HUDEP-2 (cell line): ENCODE data around the gene ACAD11.
"Not testable (repeated sequence)": the region's sequence is repeated elsewhere in the genome, so short reads cannot be mapped to it uniquely, and the experiment has no call there.

Experiments used
- DNase-seq, 76 experiments: peaks; one replicate each; lab custom pipeline; 2025; ENCODE audit not compliant: unreplicated experiment in 76 of 76; lab: John Stamatoyannopoulos, UW

ACAD11 gene

GRCh38 chr3:132606085-132606484 lies 53.5 kb downstream of the ACAD11 start:
- no peak for DNase-seq

- DNase-seq, result no peak
Measured at GRCh38 chr3:132605374-132605792, 54.2 kb downstream of the ACAD11 start.

- not testable (repeated sequence) for DNase-seq
Measured at GRCh38 chr3:132600614-132601013, 59.0 kb downstream of the ACAD11 start.

GRCh38 chr3:132598181-132598580 lies 61.4 kb downstream of the ACAD11 start:
- DNase-seq, result no peak

GRCh38 chr3:132597660-132598059 lies 61.9 kb downstream of the ACAD11 start:
- no peak for DNase-seq

- DNase-seq, result no peak
Measured at GRCh38 chr3:132596816-132597433, 62.7 kb downstream of the ACAD11 start, which contains the start of gene ACKR4. Gene ACKR4, plus strand, starts transcription at chr3:132597270. Its CDS starts 3,128 bp downstream, at chr3:132600398.

GRCh38 chr3:132596326-132596725 lies 63.3 kb downstream of the ACAD11 start:
- no peak for DNase-seq

GRCh38 chr3:132595014-132595413 lies 64.6 kb downstream of the ACAD11 start:
- DNase-seq, result no peak

GRCh38 chr3:132594498-132594897 lies 65.1 kb downstream of the ACAD11 start:
- no peak for DNase-seq

- no peak for DNase-seq
Measured at GRCh38 chr3:132593947-132594323, 65.7 kb downstream of the ACAD11 start.

GRCh38 chr3:132593241-132593946 lies 66.2 kb downstream of the ACAD11 start:
- DNase-seq, result no peak

GRCh38 chr3:132592216-132592615 lies 67.4 kb downstream of the ACAD11 start:
- DNase-seq, result no peak

GRCh38 chr3:132587401-132587800 lies 72.2 kb downstream of the ACAD11 start:
- DNase-seq, result no peak

GRCh38 chr3:132573797-132574211 lies 85.8 kb downstream of the ACAD11 start:
- DNase-seq, result no peak

GRCh38 chr3:132570016-132570415 lies 89.6 kb downstream of the ACAD11 start:
- no peak for DNase-seq

- no peak for DNase-seq
Measured at GRCh38 chr3:132569580-132569979, 90.0 kb downstream of the ACAD11 start.

GRCh38 chr3:132569153-132569552 lies 90.5 kb downstream of the ACAD11 start:
- DNase-seq, result no peak

GRCh38 chr3:132568422-132568821 lies 91.2 kb downstream of the ACAD11 start:
- no peak for DNase-seq

- no peak for DNase-seq
Measured at GRCh38 chr3:132564070-132564465, 95.5 kb downstream of the ACAD11 start.

GRCh38 chr3:132563420-132564069 lies 96.1 kb downstream of the ACAD11 start:
- no peak for DNase-seq

- no peak for DNase-seq
Measured at GRCh38 chr3:132561003-132561402, 98.6 kb downstream of the ACAD11 start.
